ENCODE results near the gene EPS15. TPM values are rescaled to one million over a fixed set of nuclear protein-coding genes. Genes with fewer than 3 reads are reported as not detected.

Gene EPS15
- polyA plus RNA-seq, 1 of the 3 experiments (the other 2 are of a cell fraction), result 17.0 TPM

DNA sequence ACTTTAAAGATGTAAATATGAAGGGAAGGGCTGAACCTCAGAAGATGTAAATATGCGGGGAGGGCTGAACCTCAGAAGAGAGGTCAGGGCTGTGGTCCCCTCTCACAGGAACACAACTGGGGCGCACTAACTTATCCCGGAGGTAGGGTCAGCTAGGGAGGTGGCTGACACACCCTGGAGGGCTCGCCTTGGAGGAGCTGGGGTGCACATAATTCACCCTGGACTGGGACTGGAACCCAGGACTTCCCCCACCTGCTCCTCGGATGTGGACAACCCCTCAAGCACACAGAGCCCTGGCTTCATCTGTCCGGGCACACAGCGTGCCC is 174.8 kb downstream of the EPS15 start:
- Histone ChIP-seq H3K36me3 (replicated peaks in 1 of 2; ENCODE audit: control insufficient read depth in 1 of 2, insufficient read depth in 2 of 2, low read length in 1 of 2) (no peaks in the 10 kb centered on the region), H4K20me1 (ENCODE audit: insufficient read depth) (no peaks in the 10 kb centered on the region), H3K9me2 (no peaks in the 10 kb centered on the region), H3K4me2 (no peak overlapping the region), H3F3A (replicated peaks; ENCODE audit: insufficient read depth) (peaks cover 8% of the 10 kb centered on the region), H3K9me3 (no peaks in the 10 kb centered on the region), H3K4me3 (ENCODE audit: low read depth in 2 of 2, low read length in 1 of 2) (no peak overlapping the region), H3K4me1 (ENCODE audit: control insufficient read depth in 1 of 2, insufficient read depth in 2 of 2, low read depth in 1 of 2, low read length in 1 of 2) (peaks cover 0 to 6% of the 10 kb centered on the region in 2 experiments; a peak in 1 of 4 replicates), H3K27me3 (ENCODE audit: insufficient read depth) (no peaks in the 10 kb centered on the region), H3K79me2 (ENCODE audit: insufficient read depth) (no peaks in the 10 kb centered on the region), H3K27ac (ENCODE audit: low read depth in 2 of 2, low read length in 1 of 2) (no peak overlapping the region), H2AFZ (ENCODE audit: low read depth) (no peak overlapping the region), H3K9ac (no peak overlapping the region)
- DNase-seq, result no peak
- no peak for TF ChIP-seq CHD2 (IDR thresholded peaks at IDR 0.05; ENCODE audit: low read length, partially characterized antibody)
- TF ChIP-seq RAD21 (IDR thresholded peaks at IDR 0.05; ENCODE audit: low read length), result no peak
- TF ChIP-seq FOXJ3 (CRISPR knock-in tag; IDR thresholded peaks at IDR 0.05), result no peak
- TF ChIP-seq, protein P1, sequence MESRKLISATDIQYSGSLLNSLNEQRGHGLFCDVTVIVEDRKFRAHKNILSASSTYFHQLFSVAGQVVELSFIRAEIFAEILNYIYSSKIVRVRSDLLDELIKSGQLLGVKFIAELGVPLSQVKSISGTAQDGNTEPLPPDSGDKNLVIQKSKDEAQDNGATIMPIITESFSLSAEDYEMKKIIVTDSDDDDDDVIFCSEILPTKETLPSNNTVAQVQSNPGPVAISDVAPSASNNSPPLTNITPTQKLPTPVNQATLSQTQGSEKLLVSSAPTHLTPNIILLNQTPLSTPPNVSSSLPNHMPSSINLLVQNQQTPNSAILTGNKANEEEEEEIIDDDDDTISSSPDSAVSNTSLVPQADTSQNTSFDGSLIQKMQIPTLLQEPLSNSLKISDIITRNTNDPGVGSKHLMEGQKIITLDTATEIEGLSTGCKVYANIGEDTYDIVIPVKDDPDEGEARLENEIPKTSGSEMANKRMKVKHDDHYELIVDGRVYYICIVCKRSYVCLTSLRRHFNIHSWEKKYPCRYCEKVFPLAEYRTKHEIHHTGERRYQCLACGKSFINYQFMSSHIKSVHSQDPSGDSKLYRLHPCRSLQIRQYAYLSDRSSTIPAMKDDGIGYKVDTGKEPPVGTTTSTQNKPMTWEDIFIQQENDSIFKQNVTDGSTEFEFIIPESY (IDR thresholded peaks at IDR 0.05; ENCODE audit: borderline replicate concordance, low read depth), result no peak
- TF ChIP-seq TCF12 (IDR thresholded peaks at IDR 0.05), result no peak
- no peak for TF ChIP-seq GABPA (IDR thresholded peaks at IDR 0.05; ENCODE audit: low read depth)
- ChIA-PET POLR2A (no interaction called here), CTCF (no interaction called here)
- WGBS (ENCODE audit: low lambda C conversion rate), result 79% methylated on average over 5 of the region's 7 CpGs

GRCh38 chr1:51343624-51344023 is 175.4 kb downstream of the EPS15 start:
- H3K36me3 ChIP-seq (replicated peaks in 1 of 2; ENCODE audit: control insufficient read depth in 1 of 2, insufficient read depth in 2 of 2, low read length in 1 of 2), result no peaks in the 10 kb centered on the region
- 98% methylated on average over 3 of the region's 3 CpGs for WGBS (ENCODE audit: low lambda C conversion rate)
- H3F3A ChIP-seq (replicated peaks; ENCODE audit: insufficient read depth), result peaks cover 8% of the 10 kb centered on the region
- no peaks in the 10 kb centered on the region for H3K27me3 ChIP-seq (ENCODE audit: insufficient read depth)
- no peak for DNase-seq
- H2AFZ ChIP-seq (ENCODE audit: low read depth), result no peak overlapping the region
- H3K4me3 ChIP-seq (ENCODE audit: low read depth in 2 of 2, low read length in 1 of 2), result no peak overlapping the region
- H3K4me1 ChIP-seq (ENCODE audit: control insufficient read depth in 1 of 2, insufficient read depth in 2 of 2, low read depth in 1 of 2, low read length in 1 of 2), result peaks cover 0 to 6% of the 10 kb centered on the region in 2 experiments; a peak in 1 of 4 replicates
- H3K9ac ChIP-seq, result no peak overlapping the region
- no peak overlapping the region for H3K27ac ChIP-seq (ENCODE audit: low read depth in 2 of 2, low read length in 1 of 2)
- H3K79me2 ChIP-seq (ENCODE audit: insufficient read depth), result no peaks in the 10 kb centered on the region
- POLR2A ChIA-PET, result no interaction called here
- CTCF ChIA-PET, result no interaction called here
- H3K9me2 ChIP-seq, result no peaks in the 10 kb centered on the region
- no peaks in the 10 kb centered on the region for H3K9me3 ChIP-seq
- no peak overlapping the region for H3K4me2 ChIP-seq
- no peaks in the 10 kb centered on the region for H4K20me1 ChIP-seq (ENCODE audit: insufficient read depth)
- TF ChIP-seq TEAD4 (IDR thresholded peaks at IDR 0.05; ENCODE audit: borderline replicate concordance, insufficient read depth) (no peak), EZH2phosphoT487 (IDR thresholded peaks at IDR 0.05; ENCODE audit: borderline replicate concordance, low read depth) (no peak), FOSL2 (IDR thresholded peaks at IDR 0.05; ENCODE audit: borderline replicate concordance, low read depth) (no peak), SMC3 (IDR thresholded peaks at IDR 0.05; ENCODE audit: low read depth, low read length) (no peak), FOXJ3 (CRISPR knock-in tag; IDR thresholded peaks at IDR 0.05) (no peak), IRF3 (IDR thresholded peaks at IDR 0.05; ENCODE audit: low read depth, low read length) (no peak), EP300 (IDR thresholded peaks at IDR 0.05; ENCODE audit: borderline replicate concordance in 1 of 2, low read depth in 1 of 2, low read length in 1 of 2) (no peak), POLR2AphosphoS5 (IDR thresholded peaks at IDR 0.05; ENCODE audit: low read depth, low read length) (no peak), CTCF (IDR thresholded peaks at IDR 0.05) (no peak), MEF2A (IDR thresholded peaks at IDR 0.05; ENCODE audit: borderline replicate concordance, low read depth) (no peak), RFX5 (IDR thresholded peaks at IDR 0.05; ENCODE audit: low read length) (no peak), REST (IDR thresholded peaks at IDR 0.05; ENCODE audit: low read depth, low read length) (no peak), GABPA (IDR thresholded peaks at IDR 0.05; ENCODE audit: low read depth) (no peak), YY1 (IDR thresholded peaks at IDR 0.05; ENCODE audit: low read depth) (no peak)
- TF ChIP-seq, protein P2, sequence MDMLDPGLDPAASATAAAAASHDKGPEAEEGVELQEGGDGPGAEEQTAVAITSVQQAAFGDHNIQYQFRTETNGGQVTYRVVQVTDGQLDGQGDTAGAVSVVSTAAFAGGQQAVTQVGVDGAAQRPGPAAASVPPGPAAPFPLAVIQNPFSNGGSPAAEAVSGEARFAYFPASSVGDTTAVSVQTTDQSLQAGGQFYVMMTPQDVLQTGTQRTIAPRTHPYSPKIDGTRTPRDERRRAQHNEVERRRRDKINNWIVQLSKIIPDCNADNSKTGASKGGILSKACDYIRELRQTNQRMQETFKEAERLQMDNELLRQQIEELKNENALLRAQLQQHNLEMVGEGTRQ (IDR thresholded peaks at IDR 0.05; ENCODE audit: borderline replicate concordance, low read depth, low read length), result no peak

Measured in SK-N-SH (cell line).